ENCODE data around the gene CDKN1A. TPM values are rescaled to one million over a fixed set of nuclear protein-coding genes. Genes with fewer than 3 reads are reported as not detected.

CDKN1A gene
- polyA plus RNA-seq, 3 donors, result 117 to 1,223 (median 144) TPM

- Histone ChIP-seq H3K4me1 (ENCODE audit: control insufficient read depth in 1 of 2, insufficient read depth in 2 of 2, low read length in 2 of 2) (no peaks in the 10 kb centered on the region), H3K4me3 (replicated peaks in 1 of 3; ENCODE audit: low read depth in 2 of 3, low read length in 3 of 3) (no peak overlapping the region), H3K79me2 (ENCODE audit: insufficient read depth, low read length) (peaks cover 55% of the 10 kb centered on the region), H2AFZ (ENCODE audit: insufficient read depth, low read depth, low read length, poor library complexity, severe bottlenecking) (no peak overlapping the region), H3K9me3 (replicated peaks in 1 of 2; ENCODE audit: control insufficient read depth in 1 of 2, insufficient read depth in 1 of 2, low read length in 2 of 2) (no peaks in the 10 kb centered on the region), H3K9ac (ENCODE audit: insufficient read depth, low read length, poor library complexity, severe bottlenecking) (no peak overlapping the region), H3K4me2 (replicated peaks; ENCODE audit: extremely low read depth, low read length, poor library complexity, severe bottlenecking) (no peak overlapping the region), H4K20me1 (ENCODE audit: insufficient read depth, low read length) (no peaks in the 10 kb centered on the region), H3K27me3 (ENCODE audit: control insufficient read depth in 2 of 2, insufficient read depth in 2 of 2, low read length in 2 of 2) (no peaks in the 10 kb centered on the region), H3K36me3 (replicated peaks in 1 of 2; ENCODE audit: control insufficient read depth in 1 of 2, insufficient read depth in 2 of 2, low read length in 2 of 2) (peaks cover 65 to 93% of the 10 kb centered on the region in 2 donors), H3K27ac (ENCODE audit: low read depth in 1 of 2, low read length in 2 of 2) (peak overlapping the region in 1 of 2 donors; percentile 41)
- no peak for TF ChIP-seq CTCF (IDR thresholded peaks at IDR 0.05)
- Mint-ChIP-seq H3K4me3 (no peak overlapping the region), H3K36me3 (peaks cover 58 to 93% of the 10 kb centered on the region in 2 donors), H3K9me3 (no peaks in the 10 kb centered on the region), H3K4me1 (no peaks in the 10 kb centered on the region), H3K27me3 (ENCODE audit: low read depth in 3 of 3) (no peaks in the 10 kb centered on the region), H3K27ac (peak overlapping the region in 2 of 7 donors; percentile 61 to 68)
- no peak for DNase-seq
- 96% methylated on average over 4 of the region's 8 CpGs for WGBS (ENCODE audit: insufficient coverage)
- intact Hi-C loops (cut with micrococcal nuclease), result no loop called here
Measured at GRCh38 chr6:36713846-36714245, 35.3 kb downstream of the CDKN1A start.

- Histone ChIP-seq H3K9ac (ENCODE audit: insufficient read depth, low read length, poor library complexity, severe bottlenecking) (no peak overlapping the region), H4K20me1 (ENCODE audit: insufficient read depth, low read length) (no peaks in the 10 kb centered on the region), H3K36me3 (replicated peaks in 1 of 2; ENCODE audit: control insufficient read depth in 1 of 2, insufficient read depth in 2 of 2, low read length in 2 of 2) (peaks cover 70 to 93% of the 10 kb centered on the region in 2 donors), H3K4me3 (replicated peaks in 1 of 3; ENCODE audit: low read depth in 2 of 3, low read length in 3 of 3) (no peak overlapping the region), H3K9me3 (replicated peaks in 1 of 2; ENCODE audit: control insufficient read depth in 1 of 2, insufficient read depth in 1 of 2, low read length in 2 of 2) (no peaks in the 10 kb centered on the region), H3K4me2 (replicated peaks; ENCODE audit: extremely low read depth, low read length, poor library complexity, severe bottlenecking) (no peak overlapping the region), H3K79me2 (ENCODE audit: insufficient read depth, low read length) (peaks cover 48% of the 10 kb centered on the region), H3K27ac (ENCODE audit: low read depth in 1 of 2, low read length in 2 of 2) (peak overlapping the region in 1 of 2 donors; percentile 41), H3K4me1 (ENCODE audit: control insufficient read depth in 1 of 2, insufficient read depth in 2 of 2, low read length in 2 of 2) (no peaks in the 10 kb centered on the region), H2AFZ (ENCODE audit: insufficient read depth, low read depth, low read length, poor library complexity, severe bottlenecking) (no peak overlapping the region), H3K27me3 (ENCODE audit: control insufficient read depth in 2 of 2, insufficient read depth in 2 of 2, low read length in 2 of 2) (no peaks in the 10 kb centered on the region)
- Mint-ChIP-seq H3K27ac (peak overlapping the region in 2 of 7 donors; percentile 6 to 68), H3K4me3 (no peak overlapping the region), H3K9me3 (no peaks in the 10 kb centered on the region), H3K36me3 (peaks cover 60 to 94% of the 10 kb centered on the region in 2 donors), H3K4me1 (no peaks in the 10 kb centered on the region), H3K27me3 (ENCODE audit: low read depth in 3 of 3) (no peaks in the 10 kb centered on the region)
- DNase-seq, result no peak
- TF ChIP-seq CTCF (IDR thresholded peaks at IDR 0.05), result no peak
- intact Hi-C loops (cut with micrococcal nuclease), result no loop called here
- 93% methylated on average over 10 of the region's 10 CpGs for WGBS (ENCODE audit: insufficient coverage)
Measured at GRCh38 chr6:36714511-36714910, 36.0 kb downstream of the CDKN1A start.

All from CD14-positive monocyte (primary cell).